SK-N-MC (cell line): ENCODE measurements around the gene S100G.

Experiments
- EZH2 ChIP-seq: fragments of 200-600 bp; sonication (generic); IDR thresholded peaks from one replicate; pipeline ENCODE4 v1.6.1; 2017; ENCODE audit warnings: antibody characterized with exemption
- POLR2AphosphoS5 ChIP-seq: IDR thresholded peaks from 2 replicates; pipeline ENCODE4 v1.6.1; 2012; ENCODE audit warnings: mild to moderate bottlenecking, low read depth, low read length, borderline replicate concordance

DNA sequence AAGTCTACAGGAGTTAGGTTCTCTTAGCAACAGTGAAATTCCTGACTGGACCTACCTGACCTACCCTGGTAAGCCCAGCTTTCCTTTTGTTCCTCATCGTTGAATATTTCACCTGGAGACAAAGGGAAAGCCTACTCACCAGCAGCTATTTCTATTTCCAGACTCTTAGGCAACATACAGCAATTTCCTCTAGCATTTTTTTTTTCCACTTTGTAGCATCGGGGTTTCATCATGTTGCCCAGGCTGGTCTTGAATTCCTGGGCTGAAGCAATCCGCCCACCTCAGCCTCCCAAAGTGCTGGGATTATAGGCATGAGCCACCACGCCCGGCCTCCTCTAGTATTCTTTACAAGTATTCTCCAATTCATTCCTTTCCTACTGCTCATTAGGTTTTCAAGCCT, 6.8 kb upstream of the S100G start:
- TF ChIP-seq EZH2 (no peak), POLR2AphosphoS5 (no peak)
